Measurements from ENCODE around the gene KCNJ5. TPM values are rescaled to one million over a fixed set of nuclear protein-coding genes. Genes with fewer than 3 reads are reported as not detected.

KCNJ5 gene
- total RNA-seq, 1 experiment from 2014 or later = 0.22 TPM

- TF ChIP-seq ZBTB43 (CRISPR knock-in tag; IDR thresholded peaks at IDR 0.05) = no peak
Observed at GRCh38 chr11:128964463-128964930, 73.3 kb downstream of the KCNJ5 start (continued).

GRCh38 chr11:128965485-128965884, 74.3 kb downstream of the KCNJ5 start:
- CTCF ChIA-PET = no interaction called here
- no peak overlapping the region for H3K27ac Mint-ChIP-seq
- POLR2A ChIA-PET = no interaction called here
- H3K36me3 Mint-ChIP-seq = peaks cover 11% of the 10 kb centered on the region
- H3K27me3 Mint-ChIP-seq (ENCODE audit: low read depth) = no peaks in the 10 kb centered on the region
- no peaks in the 10 kb centered on the region for H3K9me3 Mint-ChIP-seq
- TF ChIP-seq SMAD4 (CRISPR knock-in tag; IDR thresholded peaks at IDR 0.05) (no peak), JAZF1 (CRISPR knock-in tag; IDR thresholded peaks at IDR 0.05) (no peak), ZNF121 (CRISPR knock-in tag; IDR thresholded peaks at IDR 0.05) (no peak), ATF3 (CRISPR knock-in tag; conservative IDR thresholded peaks at IDR 0.05) (no peak)
- TF ChIP-seq, protein P1, sequence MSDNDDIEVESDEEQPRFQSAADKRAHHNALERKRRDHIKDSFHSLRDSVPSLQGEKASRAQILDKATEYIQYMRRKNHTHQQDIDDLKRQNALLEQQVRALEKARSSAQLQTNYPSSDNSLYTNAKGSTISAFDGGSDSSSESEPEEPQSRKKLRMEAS (CRISPR knock-in tag; IDR thresholded peaks at IDR 0.05) = no peak
- DNase-seq (ENCODE audit: low spot score) (no peak), ATAC-seq (no peak)
- H3K4me1 Mint-ChIP-seq = peaks cover 9% of the 10 kb centered on the region
- H3K4me3 Mint-ChIP-seq = no peak overlapping the region

- Mint-ChIP-seq H3K4me3 (no peak overlapping the region), H3K36me3 (peaks cover 19% of the 10 kb centered on the region), H3K27ac (no peak overlapping the region), H3K4me1 (peaks cover 9% of the 10 kb centered on the region), H3K9me3 (no peaks in the 10 kb centered on the region), H3K27me3 (ENCODE audit: low read depth) (no peaks in the 10 kb centered on the region)
- ChIA-PET CTCF (no interaction called here), POLR2A (no interaction called here)
- no peak for ATAC-seq
- no peak for TF ChIP-seq AR (CRISPR knock-in tag; IDR thresholded peaks at IDR 0.05)
- no peak for TF ChIP-seq JUN (CRISPR knock-in tag; IDR thresholded peaks at IDR 0.05)
- TF ChIP-seq, protein P2, sequence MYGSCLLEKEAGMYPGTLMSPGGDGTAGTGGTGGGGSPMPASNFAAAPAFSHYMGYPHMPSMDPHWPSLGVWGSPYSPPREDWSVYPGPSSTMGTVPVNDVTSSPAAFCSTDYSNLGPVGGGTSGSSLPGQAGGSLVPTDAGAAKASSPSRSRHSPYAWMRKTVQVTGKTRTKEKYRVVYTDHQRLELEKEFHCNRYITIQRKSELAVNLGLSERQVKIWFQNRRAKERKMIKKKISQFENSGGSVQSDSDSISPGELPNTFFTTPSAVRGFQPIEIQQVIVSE (CRISPR knock-in tag; IDR thresholded peaks at IDR 0.05; ENCODE audit: borderline replicate concordance) = no peak
- no peak for TF ChIP-seq GTF2I (CRISPR knock-in tag; conservative IDR thresholded peaks at IDR 0.05)
- no peak for TF ChIP-seq SMAD3 (CRISPR knock-in tag; IDR thresholded peaks at IDR 0.05; ENCODE audit: borderline replicate concordance)
- no peak for TF ChIP-seq ZMAT4 (CRISPR knock-in tag; IDR thresholded peaks at IDR 0.05)
- TF ChIP-seq ZNF317 (CRISPR knock-in tag; IDR thresholded peaks at IDR 0.05; ENCODE audit: borderline replicate concordance, low read depth) = no peak
- TF ChIP-seq, protein P3, sequence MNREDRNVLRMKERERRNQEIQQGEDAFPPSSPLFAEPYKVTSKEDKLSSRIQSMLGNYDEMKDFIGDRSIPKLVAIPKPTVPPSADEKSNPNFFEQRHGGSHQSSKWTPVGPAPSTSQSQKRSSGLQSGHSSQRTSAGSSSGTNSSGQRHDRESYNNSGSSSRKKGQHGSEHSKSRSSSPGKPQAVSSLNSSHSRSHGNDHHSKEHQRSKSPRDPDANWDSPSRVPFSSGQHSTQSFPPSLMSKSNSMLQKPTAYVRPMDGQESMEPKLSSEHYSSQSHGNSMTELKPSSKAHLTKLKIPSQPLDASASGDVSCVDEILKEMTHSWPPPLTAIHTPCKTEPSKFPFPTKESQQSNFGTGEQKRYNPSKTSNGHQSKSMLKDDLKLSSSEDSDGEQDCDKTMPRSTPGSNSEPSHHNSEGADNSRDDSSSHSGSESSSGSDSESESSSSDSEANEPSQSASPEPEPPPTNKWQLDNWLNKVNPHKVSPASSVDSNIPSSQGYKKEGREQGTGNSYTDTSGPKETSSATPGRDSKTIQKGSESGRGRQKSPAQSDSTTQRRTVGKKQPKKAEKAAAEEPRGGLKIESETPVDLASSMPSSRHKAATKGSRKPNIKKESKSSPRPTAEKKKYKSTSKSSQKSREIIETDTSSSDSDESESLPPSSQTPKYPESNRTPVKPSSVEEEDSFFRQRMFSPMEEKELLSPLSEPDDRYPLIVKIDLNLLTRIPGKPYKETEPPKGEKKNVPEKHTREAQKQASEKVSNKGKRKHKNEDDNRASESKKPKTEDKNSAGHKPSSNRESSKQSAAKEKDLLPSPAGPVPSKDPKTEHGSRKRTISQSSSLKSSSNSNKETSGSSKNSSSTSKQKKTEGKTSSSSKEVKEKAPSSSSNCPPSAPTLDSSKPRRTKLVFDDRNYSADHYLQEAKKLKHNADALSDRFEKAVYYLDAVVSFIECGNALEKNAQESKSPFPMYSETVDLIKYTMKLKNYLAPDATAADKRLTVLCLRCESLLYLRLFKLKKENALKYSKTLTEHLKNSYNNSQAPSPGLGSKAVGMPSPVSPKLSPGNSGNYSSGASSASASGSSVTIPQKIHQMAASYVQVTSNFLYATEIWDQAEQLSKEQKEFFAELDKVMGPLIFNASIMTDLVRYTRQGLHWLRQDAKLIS (CRISPR knock-in tag; IDR thresholded peaks at IDR 0.05; ENCODE audit: borderline replicate concordance) = no peak
- TF ChIP-seq, protein P4, sequence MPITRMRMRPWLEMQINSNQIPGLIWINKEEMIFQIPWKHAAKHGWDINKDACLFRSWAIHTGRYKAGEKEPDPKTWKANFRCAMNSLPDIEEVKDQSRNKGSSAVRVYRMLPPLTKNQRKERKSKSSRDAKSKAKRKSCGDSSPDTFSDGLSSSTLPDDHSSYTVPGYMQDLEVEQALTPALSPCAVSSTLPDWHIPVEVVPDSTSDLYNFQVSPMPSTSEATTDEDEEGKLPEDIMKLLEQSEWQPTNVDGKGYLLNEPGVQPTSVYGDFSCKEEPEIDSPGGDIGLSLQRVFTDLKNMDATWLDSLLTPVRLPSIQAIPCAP (CRISPR knock-in tag; IDR thresholded peaks at IDR 0.05) = no peak
- no peak for DNase-seq (ENCODE audit: low spot score)
Observed at GRCh38 chr11:128967578-128967977, 76.4 kb downstream of the KCNJ5 start.

Data from WTC11 (cell line).